ENCODE results near the gene VEGFA. TPM values are rescaled to one million over a fixed set of nuclear protein-coding genes. Genes with fewer than 3 reads are reported as not detected.

VEGFA gene
- total and polyA plus RNA-seq, 2 experiments from 2014 or later: 10.7 to 241 TPM

GRCh38 chr6:43776799-43777776, 7.1 kb downstream of the VEGFA start:
- Histone ChIP-seq H3K27ac (no peak overlapping the region), H3K4me3 (no peak overlapping the region), H4K20me1 (ENCODE audit: insufficient read depth) (peaks cover 23% of the 10 kb centered on the region; the same call in 1 of the 2 replicates), H3K36me3 (ENCODE audit: low read depth) (peaks cover 42% of the 10 kb centered on the region), H3K27me3 (replicated peaks; ENCODE audit: insufficient read depth) (no peaks in the 10 kb centered on the region), H3K4me2 (ENCODE audit: unreplicated experiment) (no peak overlapping the region), H3K9me2 (ENCODE audit: insufficient read depth) (no peaks in the 10 kb centered on the region), H3K4me1 (ENCODE audit: insufficient read depth) (peaks cover 21% of the 10 kb centered on the region), H3K9ac (no peak overlapping the region), H3K9me3 (ENCODE audit: low read depth) (no peaks in the 10 kb centered on the region), H2AFZ (no peak overlapping the region), H3F3A (ENCODE audit: insufficient read depth) (peaks cover 52% of the 10 kb centered on the region), H3K79me2 (ENCODE audit: insufficient read depth) (peaks cover 96% of the 10 kb centered on the region)
- no peak for DNase-seq
- TF ChIP-seq EZH2 (IDR thresholded peaks at IDR 0.05; ENCODE audit: insufficient read depth, poor library complexity, severe bottlenecking) (no peak), EZH2phosphoT487 (IDR thresholded peaks at IDR 0.05; ENCODE audit: insufficient read depth, low read depth) (no peak)
- in situ Hi-C loops (cut with MboI): loop anchor here (10.0 kb wide), 1 partner anchor 288 kb away; no protein-coding TSS in a partner anchor
- 88 to 89% methylated on average over 18 of the region's 18 CpGs for WGBS, 2 experiments (ENCODE audit: low coverage in 1 of 2, low lambda C conversion rate in 2 of 2, missing lambda C conversion rate in 2 of 2)

- H3K79me2 ChIP-seq (ENCODE audit: insufficient read depth): peaks cover 96% of the 10 kb centered on the region
- H2AFZ ChIP-seq: no peak overlapping the region
Measured at GRCh38 chr6:43778131-43778855, 8.3 kb downstream of the VEGFA start.

DNA sequence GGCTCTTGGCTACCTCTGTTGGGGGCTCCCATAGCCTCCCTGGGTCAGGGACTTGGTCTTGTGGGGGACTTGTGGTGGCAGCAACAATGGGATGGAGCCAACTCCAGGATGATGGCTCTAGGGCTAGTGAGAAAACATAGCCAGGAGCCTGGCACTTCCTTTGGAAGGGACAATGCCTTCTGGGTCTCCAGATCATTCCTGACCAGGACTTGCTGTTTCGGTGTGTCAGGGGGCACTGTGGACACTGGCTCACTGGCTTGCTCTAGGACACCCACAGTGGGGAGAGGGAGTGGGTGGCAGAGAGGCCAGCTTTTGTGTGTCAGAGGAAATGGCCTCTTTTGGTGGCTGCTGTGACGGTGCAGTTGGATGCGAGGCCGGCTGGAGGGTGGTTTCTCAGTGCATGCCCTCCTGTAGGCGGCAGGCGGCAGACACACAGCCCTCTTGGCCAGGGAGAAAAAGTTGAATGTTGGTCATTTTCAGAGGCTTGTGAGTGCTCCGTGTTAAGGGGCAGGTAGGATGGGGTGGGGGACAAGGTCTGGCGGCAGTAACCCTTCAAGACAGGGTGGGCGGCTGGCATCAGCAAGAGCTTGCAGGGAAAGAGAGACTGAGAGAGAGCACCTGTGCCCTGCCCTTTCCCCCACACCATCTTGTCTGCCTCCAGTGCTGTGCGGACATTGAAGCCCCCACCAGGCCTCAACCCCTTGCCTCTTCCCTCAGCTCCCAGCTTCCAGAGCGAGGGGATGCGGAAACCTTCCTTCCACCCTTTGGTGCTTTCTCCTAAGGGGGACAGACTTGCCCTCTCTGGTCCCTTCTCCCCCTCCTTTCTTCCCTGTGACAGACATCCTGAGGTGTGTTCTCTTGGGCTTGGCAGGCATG, 9.2 kb downstream of the VEGFA start:
- 98 to 100% methylated on average over 12 of the region's 12 CpGs for WGBS, 2 experiments (ENCODE audit: low coverage in 1 of 2, low lambda C conversion rate in 2 of 2, missing lambda C conversion rate in 2 of 2)
- peaks cover 62% of the 10 kb centered on the region for H3K36me3 ChIP-seq (ENCODE audit: low read depth)
- no peak for DNase-seq
- no peak overlapping the region for H2AFZ ChIP-seq
- no peak overlapping the region for H3K4me2 ChIP-seq (ENCODE audit: unreplicated experiment)
- no peaks in the 10 kb centered on the region for H3K9me2 ChIP-seq (ENCODE audit: insufficient read depth)
- peaks cover 23% of the 10 kb centered on the region; the same call in 1 of the 2 replicates for H4K20me1 ChIP-seq (ENCODE audit: insufficient read depth)
- H3K27me3 ChIP-seq (replicated peaks; ENCODE audit: insufficient read depth): no peaks in the 10 kb centered on the region
- peaks cover 18% of the 10 kb centered on the region for H3K4me1 ChIP-seq (ENCODE audit: insufficient read depth)
- in situ Hi-C loops (cut with MboI): loop anchor here (10.0 kb wide), 1 partner anchor 286 kb away; no protein-coding TSS in a partner anchor
- peaks cover 69% of the 10 kb centered on the region for H3F3A ChIP-seq (ENCODE audit: insufficient read depth)
- no peaks in the 10 kb centered on the region for H3K9me3 ChIP-seq (ENCODE audit: low read depth)
- H3K9ac ChIP-seq: no peak overlapping the region
- H3K4me3 ChIP-seq: no peak overlapping the region
- H3K79me2 ChIP-seq (ENCODE audit: insufficient read depth): peaks cover 92% of the 10 kb centered on the region
- TF ChIP-seq EZH2phosphoT487 (IDR thresholded peaks at IDR 0.05; ENCODE audit: insufficient read depth, low read depth) (no peak), EZH2 (IDR thresholded peaks at IDR 0.05; ENCODE audit: insufficient read depth, poor library complexity, severe bottlenecking) (no peak)
- H3K27ac ChIP-seq: no peak overlapping the region

More at GRCh38 chr6:43778131-43778855, 8.3 kb downstream of the VEGFA start:
- Histone ChIP-seq H3K4me2 (ENCODE audit: unreplicated experiment) (no peak overlapping the region), H3K27ac (no peak overlapping the region), H3K4me1 (ENCODE audit: insufficient read depth) (peaks cover 21% of the 10 kb centered on the region), H3K9ac (no peak overlapping the region), H4K20me1 (ENCODE audit: insufficient read depth) (peaks cover 23% of the 10 kb centered on the region; the same call in 1 of the 2 replicates), H3F3A (ENCODE audit: insufficient read depth) (peaks cover 61% of the 10 kb centered on the region), H3K9me2 (ENCODE audit: insufficient read depth) (no peaks in the 10 kb centered on the region), H3K36me3 (ENCODE audit: low read depth) (peaks cover 54% of the 10 kb centered on the region), H3K4me3 (no peak overlapping the region), H3K9me3 (ENCODE audit: low read depth) (no peaks in the 10 kb centered on the region), H3K27me3 (replicated peaks; ENCODE audit: insufficient read depth) (no peaks in the 10 kb centered on the region)
- no peak for TF ChIP-seq EZH2 (IDR thresholded peaks at IDR 0.05; ENCODE audit: insufficient read depth, poor library complexity, severe bottlenecking)
- TF ChIP-seq EZH2phosphoT487 (IDR thresholded peaks at IDR 0.05; ENCODE audit: insufficient read depth, low read depth): no peak
- in situ Hi-C loops (cut with MboI): loop anchor here (10.0 kb wide), 1 partner anchor 287 kb away; no protein-coding TSS in a partner anchor
- 87 to 90% methylated on average over 4 of the region's 4 CpGs for WGBS, 2 experiments (ENCODE audit: low coverage in 1 of 2, low lambda C conversion rate in 2 of 2, missing lambda C conversion rate in 2 of 2)
- DNase-seq: no peak

All from GM23248 (cell line).